K562 (cell line): ENCODE data around the gene SERPINE1. TPM values are rescaled to one million over a fixed set of nuclear protein-coding genes. Genes with fewer than 3 reads are reported as not detected.

Experiments
- ATAC-seq: fragments of 200-7000 bp; cut with Tn5 transposase; 3 replicates; pipeline ENCODE4 v1.9.1; 2020; ENCODE audit warnings: moderate library complexity
- BruUV-seq: library from RNA; stranded (reverse); fragments of 400-500 nt; replicated peaks from 2 replicates; lab custom pipeline; 2021; lab: Mats Ljungman, UMichigan
- CTCF ChIA-PET: fragments of 300-600 bp; formaldehyde crosslinking; extraction: SDS; loops from one replicate; lab custom pipeline; 2021; ENCODE audit warnings: low intra/inter-chr PET ratio; lab: Yijun Ruan, JAX
- POLR2A ChIA-PET: fragments of 300-600, 350-650 bp; sonication (Branson Sonifier 250); formaldehyde crosslinking; extraction: SDS; loops from one replicate; lab custom pipeline; 2021; ENCODE audit warnings: antibody characterized with exemption, inconsistent platforms; lab: Yijun Ruan, JAX
- DNase-seq, 4 experiments: peaks; one replicate each; pipeline versions ENCODE4 v3.0.0 to v3.0.0-alpha.2; 2011 to 2018; ENCODE audit warnings: low spot score in 3 of 4, mixed read lengths in 3 of 4; ENCODE audit errors: extremely low read depth in 1 of 4
- FAIRE-seq: peaks from 2 replicates; lab custom pipeline; 2011; peaks lifted over from hg19 to GRCh38; lab: Jason Lieb, UNC
- H2AFZ ChIP-seq: 2 replicates; pipeline ENCODE4 v1.6.0; 2011; ENCODE audit warnings: low read depth, low read length, control low read depth, inconsistent platforms
- H3K27ac ChIP-seq: fragments of 200-600 bp; 3 replicates; pipeline ENCODE4 v1.8.0; 2011; ENCODE audit warnings: low read depth, mild to moderate bottlenecking, control low read depth, inconsistent platforms, low read length, moderate library complexity, mixed read lengths; ENCODE audit errors: extremely low read depth
- H3K27me3 ChIP-seq, 2 experiments: fragments of 300-600 bp in 1 of 2; 2 replicates in 1 of 2; 3 replicates in 1 of 2; pipeline versions ENCODE4 v1.6.0 to v1.8.0; 2011; ENCODE audit warnings: inconsistent platforms in 2 of 2, low read length in 2 of 2, mild to moderate bottlenecking in 1 of 2, mixed read lengths in 1 of 2, moderate library complexity in 1 of 2; ENCODE audit not compliant: control insufficient read depth in 2 of 2, insufficient read depth in 2 of 2
- H3K36me3 ChIP-seq: fragments of 300-600 bp; 3 replicates; pipeline ENCODE4 v1.8.0; 2011; ENCODE audit warnings: mild to moderate bottlenecking, low read length, inconsistent platforms; ENCODE audit not compliant: control insufficient read depth, insufficient read depth
- H3K4me1 ChIP-seq, 2 experiments: fragments of 200-600 bp in 1 of 2; replicated peaks in 1 of 2; 2 replicates in 1 of 2; 3 replicates in 1 of 2; pipeline versions ENCODE4 v1.5.1 to v1.8.0; 2011; ENCODE audit warnings: inconsistent platforms in 2 of 2, low read length in 2 of 2, mild to moderate bottlenecking in 1 of 2, mixed read lengths in 1 of 2, moderate library complexity in 1 of 2; ENCODE audit not compliant: control insufficient read depth in 2 of 2, insufficient read depth in 2 of 2
- H3K4me2 ChIP-seq: 2 replicates; pipeline ENCODE4 v1.6.1; 2011; ENCODE audit warnings: low read length, control low read depth, inconsistent platforms, mixed read lengths; ENCODE audit not compliant: insufficient read depth
- H3K4me3 ChIP-seq: fragments of 200-600 bp; sonication (generic), shearing (Covaris generic); 2 replicates; pipeline ENCODE4 v1.5.1; 2016; ENCODE audit warnings: control low read depth, inconsistent platforms
- H3K79me2 ChIP-seq: fragments of 200-600 bp; 3 replicates; pipeline ENCODE4 v1.8.0; 2011; ENCODE audit warnings: low read length, inconsistent platforms; ENCODE audit not compliant: control insufficient read depth, insufficient read depth
- H3K9ac ChIP-seq, 2 experiments: 2 replicates each; pipeline versions ENCODE4 v1.6.0 to v1.6.1; 2011; ENCODE audit warnings: low read depth in 2 of 2, low read length in 2 of 2, control low read depth in 1 of 2, inconsistent platforms in 1 of 2, mild to moderate bottlenecking in 1 of 2, mixed read lengths in 1 of 2; ENCODE audit not compliant: insufficient read depth in 1 of 2
- H3K9me1 ChIP-seq: one replicate; pipeline ENCODE4 v1.6.0; 2011; ENCODE audit warnings: inconsistent platforms, mild to moderate bottlenecking, low read length, moderate library complexity; ENCODE audit not compliant: control insufficient read depth, insufficient read depth
- H3K9me3 ChIP-seq: replicated peaks from 2 replicates; pipeline ENCODE4 v1.5.1; 2011; ENCODE audit warnings: low read depth, low read length, inconsistent platforms; ENCODE audit not compliant: control insufficient read depth, insufficient read depth
- H4K20me1 ChIP-seq: replicated peaks from 2 replicates; pipeline ENCODE4 v1.6.1; 2011; ENCODE audit warnings: low read length, inconsistent platforms, mixed read lengths; ENCODE audit not compliant: control insufficient read depth, insufficient read depth
- AFF4 ChIP-seq: sonication (generic); formaldehyde crosslinking; IDR thresholded peaks from 2 replicates; pipeline ENCODE4 v1.8.0; 2023; ENCODE audit warnings: mild to moderate bottlenecking, missing genetic modification reagents
- ARID3B ChIP-seq: fragments of 250-450 bp; sonication (Bioruptor Pico); IDR thresholded peaks from 2 replicates; pipeline ENCODE4 v1.4.0; 2020; ENCODE audit warnings: borderline replicate concordance
- CBFB ChIP-seq: sonication (generic); formaldehyde crosslinking; IDR thresholded peaks from 2 replicates; pipeline ENCODE4 v1.4.0; 2020; ENCODE audit warnings: mild to moderate bottlenecking, missing genetic modification reagents
- EWSR1 ChIP-seq: fragments of 450-650 bp; IDR thresholded peaks from 2 replicates; pipeline ENCODE4 v1.6.1; 2018; ENCODE audit warnings: borderline replicate concordance, mild to moderate bottlenecking, low read depth, moderate library complexity; ENCODE audit not compliant: partially characterized antibody
- KAT7 ChIP-seq: sonication (generic); formaldehyde crosslinking; IDR thresholded peaks from 2 replicates; pipeline ENCODE4 v1.8.0; 2022; ENCODE audit warnings: missing genetic modification reagents, mild to moderate bottlenecking, borderline replicate concordance
- ZBTB1 ChIP-seq: sonication (generic); formaldehyde crosslinking; IDR thresholded peaks from 2 replicates; pipeline ENCODE4 v1.8.1; 2023; ENCODE audit warnings: missing genetic modification reagents, low read depth, mild to moderate bottlenecking, borderline replicate concordance
- ZBTB7A ChIP-seq: IDR thresholded peaks from 2 replicates; pipeline ENCODE4 v1.6.1; 2011; ENCODE audit warnings: low read depth, mild to moderate bottlenecking, low read length, moderate library complexity, borderline replicate concordance; ENCODE audit not compliant: control insufficient read depth
- ZNF740 ChIP-seq, 3 experiments: fragments of 200-800 bp in 1 of 3; sonication (Bioruptor generic) in 1 of 3; sonication (generic) in 1 of 3; formaldehyde crosslinking in 1 of 3; IDR thresholded peaks; 2 replicates each; pipeline versions ENCODE4 v1.6.1 to v1.8.0; 2016 to 2022; ENCODE audit warnings: mild to moderate bottlenecking in 2 of 3, missing compliant biosample characterization in 2 of 3, missing genetic modification characterization in 2 of 3, missing genetic modification reagents in 1 of 3
- WGBS: fragments of 100-300 bp; shearing (Covaris generic); methylation state at CpG from one replicate; pipeline ENCODE4 v1.1.6; 2016; ENCODE audit warnings: low coverage, mixed read lengths; ENCODE audit not compliant: insufficient coverage; ENCODE audit errors: missing lambda C conversion rate; 5-methylcytosine and 5-hydroxymethylcytosine counted together
- in situ Hi-C: fragments of 300-500 bp; cut with MboI; formaldehyde crosslinking; loops from 4 replicates; pipeline ENCODE4 v1.15.0; 2018; ENCODE audit warnings: inconsistent platforms, mixed read lengths
- intact Hi-C: fragments of 100-400 bp; cut with micrococcal nuclease; formaldehyde crosslinking; loops from 2 replicates; pipeline ENCODE4 v1.14.2; 2022
- polyA plus RNA-seq, 8 experiments: library from polyadenylated mRNA; depleted of rRNA in 4 of 8; stranded (reverse) in 5 of 8; unstranded in 3 of 8; fragments of >200 nt; fragmentation: Nextera tagmentation in 2 of 8; fragmentation: Illumina TruSeq in 1 of 8; extraction: Ambion mirVana in 2 of 8; extraction: Trizol in 1 of 8; gene quantifications; 2 replicates each; pipeline versions ENCODE4 v1.2.1 to v1.2.3, GENCODE V29; 2011 to 2014; ENCODE audit warnings: inconsistent platforms in 1 of 8, missing spikeins in 1 of 8
- total RNA-seq, 7 experiments: library from RNA; depleted of rRNA in 6 of 7; stranded (reverse); fragments of >200 nt in 6 of 7; fragmentation: Illumina TruSeq in 2 of 7; extraction: Trizol in 2 of 7; gene quantifications; 2 replicates each; pipeline versions ENCODE4 v1.2.1 to v1.2.3, GENCODE V29; 2011 to 2021; ENCODE audit warnings: low replicate concordance in 1 of 7

Gene SERPINE1
- total and polyA plus RNA-seq, 9 of the 15 experiments (the other 6 are each of a cell fraction or from before 2014, with no cell fraction given): 0.22 to 4.8 (median 0.91) TPM

GRCh38 chr7:101165958-101166647 is 39.2 kb downstream of the SERPINE1 start:
- peaks cover 36 to 65% of the 10 kb centered on the region in 2 experiments for H3K4me1 ChIP-seq
- no TSS peak for BruUV-seq
- H3K27ac ChIP-seq: no peak overlapping the region
- ATAC-seq (no peak), FAIRE-seq (no peak), DNase-seq (peak in 2 of 4 experiments; percentile 31 to 38)
- ChIA-PET CTCF (no interaction called here), POLR2A (interaction anchor here (0.9 to 1.4 kb wide), 2 partner anchors 8 to 10 kb away, joined by 3 to 4 read pairs; no protein-coding TSS in a partner anchor)
- peaks cover 26% of the 10 kb centered on the region for H4K20me1 ChIP-seq
- no peaks in the 10 kb centered on the region for H3K9me3 ChIP-seq
- peaks cover 2% of the 10 kb centered on the region; the same call in 1 of the 3 replicates for H3K36me3 ChIP-seq
- TF ChIP-seq CBFB: 0 out of 2 replicates have a peak, but pooled peaks have one; percentile 41
- TF ChIP-seq KAT7 (CRISPR knock-in tag): 0 out of 2 replicates have a peak, but pooled peaks have one; percentile 10
- 0 out of 2 replicates have a peak, but pooled peaks have one; percentile 7 for TF ChIP-seq ZBTB7A
- 0 out of 2 replicates have a peak, but pooled peaks have one; percentile 36 for TF ChIP-seq ZBTB1 (CRISPR knock-in tag)
- no peak for TF ChIP-seq ARID3B
- no peak; the same call in 1 of the 2 replicates for TF ChIP-seq ZNF740 (CRISPR knock-in tag; IDR thresholded peaks at IDR 0.05)
- peak in 1 of 2 experiments; percentile 47; a peak in 1 of 4 replicates for TF ChIP-seq ZNF740 (tag; IDR thresholded peaks at IDR 0.05)
- no peak for TF ChIP-seq EWSR1
- TF ChIP-seq AFF4 (CRISPR knock-in tag): 0 out of 2 replicates have a peak, but pooled peaks have one; percentile 8
- peak overlapping the region in 1 of 2 experiments; percentile 85; a peak in 2 of 4 replicates for H3K9ac ChIP-seq
- H2AFZ ChIP-seq: peak overlapping the region; percentile 70
- peaks cover 6% of the 10 kb centered on the region for H3K9me1 ChIP-seq
- peaks cover 11 to 28% of the 10 kb centered on the region in 2 experiments; a peak in 4 of 5 replicates for H3K27me3 ChIP-seq
- H3K79me2 ChIP-seq: no peaks in the 10 kb centered on the region
- intact Hi-C loops: loop anchor here (1.0 kb wide), 1 partner anchor 10 kb away; no protein-coding TSS in a partner anchor
- H3K4me2 ChIP-seq: peak overlapping the region; percentile 72
- H3K4me3 ChIP-seq: peak overlapping the region; percentile 21
- 1% methylated on average over 36 of the region's 38 CpGs for WGBS
- in situ Hi-C loops: no loop called here
